HEK293 (cell line): ENCODE results near the gene ACTR3C.

Source experiments
- BCL11A ChIP-seq: fragments of 450-650 bp; formaldehyde crosslinking; IDR thresholded peaks from 2 replicates; pipeline ENCODE4 v1.5.1; 2016; ENCODE audit warnings: low read depth, missing biosample characterization, missing genetic modification characterization
- EGR2 ChIP-seq: fragments of 450-650 bp; formaldehyde crosslinking; IDR thresholded peaks from 2 replicates; pipeline ENCODE4 v1.5.1; 2016; ENCODE audit warnings: low read depth, missing biosample characterization, missing genetic modification characterization
- HOXC10 ChIP-seq: sonication (generic); formaldehyde crosslinking; IDR thresholded peaks from 2 replicates; pipeline ENCODE4 v1.8.1; 2023; ENCODE audit warnings: mild to moderate bottlenecking, missing genetic modification reagents
- PATZ1 ChIP-seq: fragments of 450-650 bp; formaldehyde crosslinking; IDR thresholded peaks from 2 replicates; pipeline ENCODE4 v1.5.1; 2016; ENCODE audit warnings: missing biosample characterization, missing genetic modification characterization
- PRDM10 ChIP-seq: fragments of 450-650 bp; formaldehyde crosslinking; IDR thresholded peaks from 2 replicates; pipeline ENCODE4 v1.5.1; 2016; ENCODE audit warnings: missing biosample characterization, missing genetic modification characterization
- PRDM2 ChIP-seq: fragments of 450-650 bp; formaldehyde crosslinking; IDR thresholded peaks from 2 replicates; pipeline ENCODE4 v1.5.1; 2016; ENCODE audit warnings: missing biosample characterization, missing genetic modification characterization, borderline replicate concordance
- WT1 ChIP-seq: fragments of 450-650 bp; formaldehyde crosslinking; IDR thresholded peaks from 2 replicates; pipeline ENCODE4 v1.5.1; 2016; ENCODE audit warnings: missing biosample characterization, missing genetic modification characterization
- ZBTB10 ChIP-seq: fragments of 450-650 bp; formaldehyde crosslinking; IDR thresholded peaks from 2 replicates; pipeline ENCODE4 v1.5.1; 2016; ENCODE audit warnings: missing biosample characterization, missing genetic modification characterization
- ZBTB26 ChIP-seq: fragments of 450-650 bp; formaldehyde crosslinking; optimal IDR thresholded peaks from 2 replicates; pipeline ENCODE3; 2016; ENCODE audit warnings: missing biosample characterization, mild to moderate bottlenecking, missing genetic modification characterization
- ZFP69B ChIP-seq: fragments of 450-650 bp; formaldehyde crosslinking; IDR thresholded peaks from 2 replicates; pipeline ENCODE4 v1.5.1; 2016; ENCODE audit warnings: missing biosample characterization, missing genetic modification characterization
- ZNF18 ChIP-seq: fragments of 450-650 bp; formaldehyde crosslinking; IDR thresholded peaks from 2 replicates; pipeline ENCODE4 v1.5.1; 2016; ENCODE audit warnings: missing biosample characterization, missing genetic modification characterization
- ZNF221 ChIP-seq: fragments of 450-650 bp; formaldehyde crosslinking; IDR thresholded peaks from 2 replicates; pipeline ENCODE4 v1.5.1; 2017; ENCODE audit warnings: missing biosample characterization, missing genetic modification characterization, borderline replicate concordance
- ZNF324 ChIP-seq: fragments of 450-650 bp; formaldehyde crosslinking; IDR thresholded peaks from 2 replicates; pipeline ENCODE4 v1.5.1; 2016; ENCODE audit warnings: missing biosample characterization, missing genetic modification characterization
- ZNF529 ChIP-seq: fragments of 450-650 bp; formaldehyde crosslinking; IDR thresholded peaks from 2 replicates; pipeline ENCODE4 v1.5.1; 2017; ENCODE audit warnings: missing genetic modification characterization, missing biosample characterization; ENCODE audit not compliant: insufficient replicate concordance
- ZNF530 ChIP-seq: fragments of 450-650 bp; formaldehyde crosslinking; IDR thresholded peaks from 2 replicates; pipeline ENCODE4 v1.5.1; 2016; ENCODE audit warnings: low read depth, missing biosample characterization, missing genetic modification characterization
- ZNF596 ChIP-seq: fragments of 450-650 bp; IDR thresholded peaks from 2 replicates; pipeline ENCODE4 v1.5.0; 2018; ENCODE audit warnings: missing biosample characterization, mild to moderate bottlenecking, missing genetic modification characterization, moderate library complexity
- ZNF624 ChIP-seq: fragments of 450-650 bp; formaldehyde crosslinking; IDR thresholded peaks from 2 replicates; pipeline ENCODE4 v1.5.1; 2017; ENCODE audit warnings: missing biosample characterization, missing genetic modification characterization
- ZNF658 ChIP-seq: fragments of 450-650 bp; formaldehyde crosslinking; IDR thresholded peaks from 2 replicates; pipeline ENCODE4; 2016; ENCODE audit warnings: missing biosample characterization, missing genetic modification characterization
- ZNF830 ChIP-seq: fragments of 450-650 bp; IDR thresholded peaks from 2 replicates; pipeline ENCODE4 v1.5.0; 2018; ENCODE audit warnings: missing biosample characterization, missing genetic modification characterization, low read depth, mild to moderate bottlenecking, moderate library complexity

The ACTR3C gene

GRCh38 chr7:150359622-150360362 is 36.4 kb upstream of the ACTR3C start (continued):
- TF ChIP-seq PATZ1 (tag by site-specific recombination) (peak; percentile 14; the same call in 1 of the 2 replicates), ZNF324 (tag by site-specific recombination) (peak; percentile 95), ZNF221 (tag by site-specific recombination) (no peak), BCL11A (tag by site-specific recombination) (peak; percentile 100), WT1 (tag by site-specific recombination) (peak; percentile 97), PRDM2 (no peak), ZNF596 (no peak), EGR2 (tag by site-specific recombination) (no peak; the same call in 1 of the 2 replicates), PRDM10 (tag by site-specific recombination) (peak; percentile 75), HOXC10 (CRISPR knock-in tag) (no peak), ZFP69B (tag by site-specific recombination) (peak; percentile 92), ZNF658 (no peak), ZNF830 (tag by site-specific recombination) (no peak), ZNF530 (no peak), ZNF624 (tag by site-specific recombination) (no peak), ZNF529 (tag by site-specific recombination) (no peak), ZBTB10 (tag by site-specific recombination) (no peak), ZNF18 (tag by site-specific recombination) (peak; percentile 87), ZBTB26 (peak; percentile 13)
